NT2/D1 (cell line): ENCODE measurements around the gene SUMO4.

Source experiments
- SUZ12 ChIP-seq: IDR thresholded peaks from 2 replicates; pipeline ENCODE4 v1.6.1; 2011; ENCODE audit not compliant: insufficient read length, insufficient read depth; ENCODE audit errors: extremely low read depth
- YY1 ChIP-seq: IDR thresholded peaks from 2 replicates; pipeline ENCODE4 v1.6.1; 2011; ENCODE audit not compliant: insufficient read length, insufficient read depth

DNA sequence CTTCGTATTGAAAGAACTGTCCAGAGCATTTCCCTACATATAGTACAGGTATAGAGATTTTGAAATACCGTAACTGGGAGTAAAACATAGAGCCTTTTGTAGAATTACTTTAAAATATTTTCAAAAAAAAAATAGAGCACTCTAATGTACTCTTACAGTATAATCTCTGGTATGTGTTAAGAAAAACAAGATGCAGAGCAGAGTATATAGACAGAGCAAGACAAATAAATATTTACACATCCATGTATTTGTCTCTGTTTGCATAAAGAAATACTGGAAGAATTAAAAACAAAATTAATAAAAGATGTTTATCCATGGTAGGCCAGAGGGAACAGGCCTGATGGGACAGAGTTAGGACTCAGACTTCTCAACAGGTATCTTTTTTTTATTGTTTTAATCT is 28.0 kb upstream of the SUMO4 start:
- TF ChIP-seq YY1: no peak
- TF ChIP-seq SUZ12: no peak
